IMR-90 (cell line): Measurements from ENCODE around the gene CACNB2. TPM values are rescaled to one million over a fixed set of nuclear protein-coding genes. Genes with fewer than 3 reads are reported as not detected.
A peak's percentile ranks its signal among the peaks of the same experiment; 100 is the strongest.

Experiments
- ATAC-seq: fragments of 200-7000 bp; cut with Tn5 transposase; 2 replicates; pipeline ENCODE4 v1.9.1; 2020; ENCODE audit warnings: low read depth, mild to moderate bottlenecking, moderate library complexity
- BruUV-seq: library from RNA; stranded (reverse); fragments of 400-500 nt; replicated peaks from 2 replicates; lab custom pipeline; 2021; lab: Mats Ljungman, UMichigan
- CTCF ChIA-PET: fragments of 300-600 bp; formaldehyde crosslinking; extraction: SDS; loops from one replicate; lab custom pipeline; 2021; ENCODE audit warnings: antibody characterized with exemption; lab: Yijun Ruan, JAX
- POLR2A ChIA-PET: fragments of 300-600 bp; sonication (Branson Sonifier 250); formaldehyde crosslinking; loops from one replicate; lab custom pipeline; 2022; ENCODE audit warnings: antibody characterized with exemption; ENCODE audit not compliant: unreplicated experiment; lab: Charles Lee
- DNase-seq: peaks from one replicate; pipeline ENCODE4 v3.0.0; 2013
- H2AFZ ChIP-seq: replicated peaks from 2 replicates; pipeline ENCODE3; 2013; ENCODE audit warnings: low read length, mild to moderate bottlenecking; ENCODE audit not compliant: poor library complexity
- H2AK5ac ChIP-seq: 2 replicates; pipeline ENCODE4 v1.6.1; 2013; ENCODE audit warnings: low read depth, low read length, inconsistent platforms
- H2AK9ac ChIP-seq: replicated peaks from 2 replicates; pipeline ENCODE3; 2013; ENCODE audit warnings: mild to moderate bottlenecking, low read depth, low read length, moderate library complexity; ENCODE audit not compliant: poor library complexity
- H2BK120ac ChIP-seq: 2 replicates; pipeline ENCODE4 v1.6.1; 2013; ENCODE audit warnings: low read depth, low read length, inconsistent platforms
- H2BK15ac ChIP-seq: 3 replicates; pipeline ENCODE4 v1.6.1; 2013; ENCODE audit warnings: low read depth, low read length, inconsistent platforms
- H2BK20ac ChIP-seq: 2 replicates; pipeline ENCODE4 v1.6.1; 2013; ENCODE audit warnings: low read depth, mild to moderate bottlenecking, inconsistent platforms, low read length, moderate library complexity
- H2BK5ac ChIP-seq: 2 replicates; pipeline ENCODE4 v1.6.1; 2013; ENCODE audit warnings: mild to moderate bottlenecking, low read depth, low read length, inconsistent platforms; ENCODE audit not compliant: poor library complexity, severe bottlenecking
- H3K14ac ChIP-seq: replicated peaks from 2 replicates; pipeline ENCODE4 v1.6.1; 2013; ENCODE audit warnings: low read depth, low read length, inconsistent platforms
- H3K18ac ChIP-seq: 2 replicates; pipeline ENCODE4 v1.6.1; 2013; ENCODE audit warnings: low read depth, low read length, control low read depth
- H3K23ac ChIP-seq: 2 replicates; pipeline ENCODE4 v1.6.1; 2013; ENCODE audit warnings: low read depth, low read length, inconsistent platforms
- H3K27ac ChIP-seq: 2 replicates; pipeline ENCODE4 v1.5.1; 2013; ENCODE audit warnings: mild to moderate bottlenecking, control low read depth, low read length; ENCODE audit not compliant: insufficient read depth
- H3K27me3 ChIP-seq: 2 replicates; pipeline ENCODE4 v1.6.1; 2013; ENCODE audit warnings: low read length; ENCODE audit not compliant: control insufficient read depth, insufficient read depth
- H3K36me3 ChIP-seq: 2 replicates; pipeline ENCODE4 v1.6.1; 2013; ENCODE audit warnings: low read length, mixed read lengths; ENCODE audit not compliant: control insufficient read depth, insufficient read depth
- H3K4ac ChIP-seq: 2 replicates; pipeline ENCODE4 v1.6.1; 2013; ENCODE audit warnings: low read depth, low read length, inconsistent platforms
- H3K4me1 ChIP-seq: 2 replicates; pipeline ENCODE4 v1.6.1; 2013; ENCODE audit warnings: low read length, mixed read lengths; ENCODE audit not compliant: control insufficient read depth, insufficient read depth
- H3K4me2 ChIP-seq: 2 replicates; pipeline ENCODE4 v1.6.1; 2013; ENCODE audit warnings: low read depth, mild to moderate bottlenecking, control low read depth, low read length, moderate library complexity
- H3K4me3 ChIP-seq: 2 replicates; pipeline ENCODE4 v1.5.1; 2013; ENCODE audit warnings: low read depth, mild to moderate bottlenecking, control low read depth, low read length, moderate library complexity; ENCODE audit not compliant: insufficient read depth
- H3K56ac ChIP-seq: 2 replicates; pipeline ENCODE4 v1.6.1; 2013; ENCODE audit warnings: low read length, inconsistent platforms; ENCODE audit not compliant: insufficient read depth; ENCODE audit errors: extremely low read depth
- H3K79me1 ChIP-seq, 2 experiments: 2 replicates each; pipeline ENCODE4 v1.6.1; 2013; ENCODE audit warnings: low read length in 2 of 2, inconsistent platforms in 1 of 2, low read depth in 1 of 2
- H3K9ac ChIP-seq: 2 replicates; pipeline ENCODE4 v1.6.1; 2013; ENCODE audit warnings: low read depth, low read length, control low read depth
- H3K9me1 ChIP-seq: 2 replicates; pipeline ENCODE4 v1.6.1; 2013; ENCODE audit warnings: low read length, inconsistent platforms; ENCODE audit not compliant: insufficient read depth
- H3K9me3 ChIP-seq: 2 replicates; pipeline ENCODE4 v1.6.1; 2013; ENCODE audit warnings: low read length; ENCODE audit not compliant: control insufficient read depth, insufficient read depth
- H4K20me1 ChIP-seq: 2 replicates; pipeline ENCODE4 v1.6.1; 2013; ENCODE audit warnings: low read length, inconsistent platforms; ENCODE audit not compliant: insufficient read depth
- H4K5ac ChIP-seq: 2 replicates; pipeline ENCODE4 v1.6.1; 2013; ENCODE audit warnings: mild to moderate bottlenecking, low read depth, low read length, control low read depth
- H4K8ac ChIP-seq, 2 experiments: 2 replicates each; pipeline ENCODE4 v1.6.1; 2013; ENCODE audit warnings: low read depth in 2 of 2, low read length in 2 of 2, control low read depth in 1 of 2, inconsistent platforms in 1 of 2
- H4K91ac ChIP-seq: 2 replicates; pipeline ENCODE4 v1.6.1; 2013; ENCODE audit warnings: low read depth, low read length, inconsistent platforms; ENCODE audit not compliant: insufficient read depth
- CEBPB ChIP-seq: IDR thresholded peaks from 2 replicates; pipeline ENCODE4 v1.6.1; 2012; ENCODE audit warnings: low read depth, low read length, improper control_type of control experiment
- RAD21 ChIP-seq: IDR thresholded peaks from 2 replicates; pipeline ENCODE4 v1.6.1; 2012; ENCODE audit warnings: low read length, improper control_type of control experiment
- WGBS, 2 experiments: methylation state at CpG; one replicate each; pipeline versions ENCODE4 v1.1.5 to v1.1.7; 2013; ENCODE audit warnings: missing lambda C conversion rate in 2 of 2; ENCODE audit not compliant: insufficient read length in 1 of 2; ENCODE audit errors: extremely low coverage in 2 of 2; 5-methylcytosine and 5-hydroxymethylcytosine counted together
- dilution Hi-C: fragments of 300-500 bp; cut with HindIII; formaldehyde crosslinking; loops from one replicate; pipeline ENCODE4 v1.14.3; 2018; ENCODE audit warnings: low sequenced_read_pairs; ENCODE audit not compliant: unreplicated experiment
- in situ Hi-C: fragments of 300-500 bp; cut with MboI; formaldehyde crosslinking; loops from 3 replicates; pipeline ENCODE4 v1.14.3; 2019; ENCODE audit warnings: low sequenced_read_pairs, inconsistent platforms, mixed read lengths
- intact Hi-C: fragments of 100-400 bp; cut with micrococcal nuclease; formaldehyde crosslinking; loops from 2 replicates; pipeline ENCODE4 v1.10.0; 2022
- polyA plus RNA-seq, 3 experiments: library from polyadenylated mRNA; depleted of rRNA; stranded (reverse); fragments of >200 nt; gene quantifications; 2 replicates each; pipeline ENCODE4 v1.2.3, GENCODE V29; 2012; ENCODE audit warnings: low replicate concordance in 1 of 3
- total RNA-seq: library from RNA; depleted of rRNA; stranded (reverse); fragments of >200 nt; gene quantifications from 2 replicates; pipeline ENCODE4 v1.2.3, GENCODE V29; 2012

The CACNB2 gene
- total and polyA plus RNA-seq, 2 of the 4 experiments (the other 2 are of a cell fraction), result 0.36 TPM

GRCh38 chr10:18279173-18279572 lies 138.9 kb downstream of the CACNB2 start:
- peak; percentile 51; the same call in 1 of the 2 replicates for TF ChIP-seq CEBPB
- TF ChIP-seq RAD21, result no peak
- intact Hi-C loops, result no loop called here
- dilution Hi-C loops, result no loop called here
- Histone ChIP-seq H3K4me2 (no peak overlapping the region), H3K23ac (no peak overlapping the region), H2BK15ac (no peak overlapping the region), H3K56ac (no peak overlapping the region), H4K8ac (no peak overlapping the region), H2BK20ac (no peak overlapping the region), H3K4me3 (no peak overlapping the region), H3K9ac (no peak overlapping the region), H2AFZ (no peak overlapping the region), H3K27me3 (no peaks in the 10 kb centered on the region; the same call in 1 of the 2 replicates), H2BK5ac (no peak overlapping the region), H4K20me1 (no peaks in the 10 kb centered on the region), H3K4ac (no peak overlapping the region), H3K9me3 (no peaks in the 10 kb centered on the region), H3K14ac (no peak overlapping the region), H2BK120ac (no peak overlapping the region), H3K9me1 (no peaks in the 10 kb centered on the region), H3K4me1 (no peaks in the 10 kb centered on the region), H2AK9ac (no peak overlapping the region), H2AK5ac (no peak overlapping the region), H4K5ac (no peak overlapping the region), H3K27ac (no peak overlapping the region), H3K18ac (no peak overlapping the region), H4K91ac (no peak overlapping the region), H3K79me1 (no peaks in the 10 kb centered on the region), H3K36me3 (no peaks in the 10 kb centered on the region)
- peak; percentile 61 for DNase-seq
- POLR2A ChIA-PET, result no interaction called here
- ATAC-seq, result peak; percentile 53
- no CpG with 5 or more reads among the region's 4 CpGs for whole genome bisulfite sequencing, 2 experiments
- CTCF ChIA-PET, result no interaction called here
- in situ Hi-C loops, result no loop called here
- BruUV-seq, result no TSS peak
